Spleen (tissue), 11 donors: ENCODE measurements around the gene KDM1B. TPM values are rescaled to one million over a fixed set of nuclear protein-coding genes. Genes with fewer than 3 reads are reported as not detected.

ENCODE experiments used
- DNase-seq: peaks from one replicate; pipeline ENCODE4 v3.0.0-alpha.2; 2020
- H3K27ac ChIP-seq, 8 donors: fragments of 200-600 bp; sonication (generic) in 7 of 8; 1 replicate in 4 of 8; 2 replicates in 4 of 8; pipeline versions ENCODE4 v1.5.0 to v1.8.0; 2016 to 2021; ENCODE audit warnings: inconsistent platforms in 4 of 8, mild to moderate bottlenecking in 4 of 8, moderate library complexity in 1 of 8
- H3K27me3 ChIP-seq, 7 donors: fragments of 200-600 bp; sonication (generic) in 6 of 7; replicated peaks in 1 of 7; 1 replicate in 4 of 7; 2 replicates in 3 of 7; pipeline versions ENCODE4 v1.5.0 to v1.8.0; 2016 to 2021; ENCODE audit warnings: inconsistent platforms in 3 of 7, mild to moderate bottlenecking in 1 of 7
- H3K36me3 ChIP-seq, 6 donors: fragments of 200-600 bp; sonication (generic) in 5 of 6; 1 replicate in 4 of 6; 2 replicates in 2 of 6; pipeline versions ENCODE4 v1.5.0 to v1.8.0; 2016 to 2021; ENCODE audit warnings: inconsistent platforms in 2 of 6
- H3K4me1 ChIP-seq, 6 donors: fragments of 200-600 bp; sonication (generic) in 5 of 6; 1 replicate in 3 of 6; 2 replicates in 3 of 6; pipeline versions ENCODE4 v1.5.0 to v1.8.0; 2016 to 2021; ENCODE audit warnings: inconsistent platforms in 3 of 6
- H3K4me3 ChIP-seq, 8 donors: fragments of 200-600 bp; sonication (generic) in 7 of 8; 1 replicate in 4 of 8; 2 replicates in 4 of 8; pipeline versions ENCODE4 v1.5.0 to v1.8.0; 2016 to 2021; ENCODE audit warnings: inconsistent platforms in 4 of 8, mild to moderate bottlenecking in 4 of 8, moderate library complexity in 2 of 8
- H3K9me3 ChIP-seq, 8 donors: fragments of 200-600 bp; sonication (generic) in 7 of 8; 1 replicate in 4 of 8; 2 replicates in 4 of 8; pipeline versions ENCODE4 v1.5.0 to v1.8.0; 2016 to 2021; ENCODE audit warnings: inconsistent platforms in 4 of 8
- CTCF ChIP-seq, 11 experiments: fragments of 200-600 bp in 7 of 11; fragments of 450-650 bp in 4 of 11; sonication (generic) in 4 of 11; IDR thresholded peaks in 8 of 11; conservative IDR thresholded peaks in 3 of 11; 1 replicate in 7 of 11; 2 replicates in 4 of 11; pipeline versions ENCODE4 v1.4.0 to v1.8.0; 2016 to 2021; ENCODE audit warnings: antibody characterized with exemption in 11 of 11, inconsistent platforms in 4 of 11, mild to moderate bottlenecking in 1 of 11
- POLR2A ChIP-seq, 3 donors: fragments of 450-650 bp; IDR thresholded peaks; one replicate each; pipeline ENCODE4 v1.5.1; 2017; ENCODE audit warnings: antibody characterized with exemption in 3 of 3, mild to moderate bottlenecking in 1 of 3
- POLR2AphosphoS5 ChIP-seq, 3 donors: sonication (generic); formaldehyde crosslinking; IDR thresholded peaks; one replicate each; pipeline ENCODE4 v1.5.1; 2017; ENCODE audit warnings: antibody characterized with exemption in 3 of 3
- WGBS, 5 donors: extraction: QIAGEN DNeasy Blood & Tissue Kit in 3 of 5; methylation state at CpG; one replicate each; pipeline versions ENCODE4 v1.1.5 to v1.1.7; 2013 to 2018; 5-methylcytosine and 5-hydroxymethylcytosine counted together
- intact Hi-C: fragments of 100-400 bp; cut with DNase I; formaldehyde crosslinking; loops from one replicate; pipeline ENCODE4 v1.15.0; 2023; ENCODE audit warnings: low total_unique reads
- polyA plus RNA-seq, 3 donors: library from polyadenylated mRNA; stranded (reverse); fragments of 200-250 nt; gene quantifications; one replicate each; pipeline ENCODE4 v1.2.1, GENCODE V29; 2013
- total RNA-seq, 7 donors: library from RNA; depleted of rRNA in 3 of 7; stranded (reverse); fragments of >200 nt in 3 of 7; fragmentation: NEBNext Ultra II Directional in 4 of 7; extraction: Animal tissue kit (Norgen Biotek cat#: 25700) in 4 of 7; gene quantifications; one replicate each; pipeline versions ENCODE4 v1.1.0 to v1.2.1, GENCODE V29; 2016 to 2021
- donor health status: healthy with polysubstance abuse.
- donor health status: DM: no; HTN: no; CAD: no; lungs with moderate emphysema.
- donor health status: DM: no; HTN: no; CAD: no.
- donor health status: Bipolar disorder and iron deficiency.
- donor health status: healthy.
- donor health status: DM: no; HTN: no; CAD: no.
- donor health status: DM: yes; HTN: yes; CAD: no.

The KDM1B gene
- total and polyA plus RNA-seq, 10 donors = 3.6 to 27.0 (median 19.7) TPM

- no peak overlapping the region for H3K4me3 ChIP-seq
- peaks cover 0 to 3% (median 0%) of the 10 kb centered on the region in 6 donors for H3K4me1 ChIP-seq
- no peak overlapping the region for H3K27ac ChIP-seq
- 83 to 90% (median 84%) methylated on average over 2 of the region's 2 CpGs for WGBS, 5 donors
- H3K27me3 ChIP-seq = no peaks in the 10 kb centered on the region
- TF ChIP-seq POLR2AphosphoS5 (IDR thresholded peaks at IDR 0.05) (no peak), POLR2A (IDR thresholded peaks at IDR 0.05) (no peak), CTCF (IDR thresholded peaks at IDR 0.05 in 8 of 11, conservative IDR thresholded peaks at IDR 0.05 in 3 of 11) (no peak)
- H3K36me3 ChIP-seq = peaks cover 7 to 93% (median 51%) of the 10 kb centered on the region in 6 donors
- intact Hi-C loops = no loop called here
- no peak for DNase-seq
- H3K9me3 ChIP-seq = no peaks in the 10 kb centered on the region
Observed at GRCh38 chr6:18240230-18240629, 85.0 kb downstream of the KDM1B start.

- Histone ChIP-seq H3K36me3 (peaks cover 6 to 93% (median 49%) of the 10 kb centered on the region in 6 donors), H3K27ac (no peak overlapping the region), H3K4me1 (peaks cover 0 to 3% (median 0%) of the 10 kb centered on the region in 6 donors), H3K27me3 (no peaks in the 10 kb centered on the region), H3K9me3 (no peaks in the 10 kb centered on the region), H3K4me3 (no peak overlapping the region)
- TF ChIP-seq POLR2AphosphoS5 (IDR thresholded peaks at IDR 0.05) = no peak
- intact Hi-C loops = no loop called here
- 79 to 91% (median 86%) methylated on average over 1 of the region's 1 CpG for WGBS, 5 donors
- no peak for DNase-seq
Observed at GRCh38 chr6:18241208-18242038, 86.2 kb downstream of the KDM1B start.

GRCh38 chr6:18242062-18242851 is 87.0 kb downstream of the KDM1B start:
- peaks cover 0 to 3% (median 0%) of the 10 kb centered on the region in 6 donors for H3K4me1 ChIP-seq
- H3K4me3 ChIP-seq = no peak overlapping the region
- TF ChIP-seq POLR2AphosphoS5 (IDR thresholded peaks at IDR 0.05) = no peak
- no peak for TF ChIP-seq POLR2A (IDR thresholded peaks at IDR 0.05)
- no peak for TF ChIP-seq CTCF (IDR thresholded peaks at IDR 0.05 in 8 of 11, conservative IDR thresholded peaks at IDR 0.05 in 3 of 11)
- no peaks in the 10 kb centered on the region for H3K27me3 ChIP-seq
- no peak overlapping the region for H3K27ac ChIP-seq
- no peak for DNase-seq
- intact Hi-C loops = no loop called here
- 83 to 94% (median 89%) methylated on average over 11 of the region's 11 CpGs for WGBS, 5 donors
- H3K9me3 ChIP-seq = no peaks in the 10 kb centered on the region
- peaks cover 2 to 93% (median 42%) of the 10 kb centered on the region in 6 donors for H3K36me3 ChIP-seq

GRCh38 chr6:18243302-18243893 is 88.2 kb downstream of the KDM1B start:
- Histone ChIP-seq H3K4me3 (no peak overlapping the region), H3K27me3 (no peaks in the 10 kb centered on the region), H3K9me3 (no peaks in the 10 kb centered on the region), H3K4me1 (peaks cover 0 to 3% (median 0%) of the 10 kb centered on the region in 6 donors), H3K36me3 (peaks cover 2 to 94% (median 41%) of the 10 kb centered on the region in 6 donors), H3K27ac (no peak overlapping the region)
- TF ChIP-seq POLR2AphosphoS5 (IDR thresholded peaks at IDR 0.05) (no peak), POLR2A (IDR thresholded peaks at IDR 0.05) (no peak), CTCF (IDR thresholded peaks at IDR 0.05 in 8 of 11, conservative IDR thresholded peaks at IDR 0.05 in 3 of 11) (no peak)
- 54 to 70% (median 66%) methylated on average over 3 of the region's 3 CpGs for WGBS, 5 donors
- no peak for DNase-seq
- intact Hi-C loops = no loop called here
